ENCODE results near the gene C19orf85. TPM values are rescaled to one million over a fixed set of nuclear protein-coding genes. Genes with fewer than 3 reads are reported as not detected.
A peak's percentile ranks its signal among the peaks of the same experiment; 100 is the strongest.

The C19orf85 gene
- total RNA-seq, 1 donor from 2014 or later = not detected

- H3K4me1 Mint-ChIP-seq = peaks cover 15% of the 10 kb centered on the region
- H3K36me3 Mint-ChIP-seq (ENCODE audit: low read depth) = peaks cover 4% of the 10 kb centered on the region
- H3K27me3 Mint-ChIP-seq (ENCODE audit: low read depth) = peaks cover 88% of the 10 kb centered on the region
- no peak overlapping the region for H3K4me3 Mint-ChIP-seq
- DNase-seq (ENCODE audit: low read depth, low spot score) = peak; percentile 58
- H3K27ac Mint-ChIP-seq (ENCODE audit: unreplicated experiment) = no peak overlapping the region
- TF ChIP-seq CTCF (conservative IDR thresholded peaks at IDR 0.05) = no peak
- H3K9me3 Mint-ChIP-seq = no peaks in the 10 kb centered on the region
These were observed 24.0 kb downstream of the C19orf85 start for GRCh38 chr19:55440411-55441105.

DNA sequence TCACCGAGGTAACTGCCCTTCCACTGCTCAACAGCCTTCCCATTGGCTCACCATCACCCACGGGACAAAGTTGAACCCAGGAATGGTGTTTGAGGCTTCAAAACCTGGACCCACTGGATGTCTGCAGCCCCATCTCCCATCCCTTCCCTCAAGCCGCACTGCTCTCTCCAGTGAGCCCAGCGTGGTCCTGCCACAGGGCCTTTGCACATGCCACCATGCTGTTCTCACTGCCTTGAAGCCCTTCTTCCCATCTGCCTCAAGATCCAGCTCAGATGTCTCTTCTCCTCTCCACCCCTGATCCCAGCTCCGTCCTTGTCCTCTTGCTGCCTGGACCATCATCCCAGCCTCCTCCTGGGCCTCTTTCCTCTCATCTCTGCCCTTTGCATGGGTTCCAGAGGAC, 25.5 kb downstream of the C19orf85 start:
- Mint-ChIP-seq H3K27me3 (ENCODE audit: low read depth) (peaks cover 73% of the 10 kb centered on the region), H3K9me3 (no peaks in the 10 kb centered on the region), H3K36me3 (ENCODE audit: low read depth) (peaks cover 4% of the 10 kb centered on the region), H3K4me1 (peaks cover 15% of the 10 kb centered on the region), H3K4me3 (no peak overlapping the region), H3K27ac (ENCODE audit: unreplicated experiment) (no peak overlapping the region)
- no peak for DNase-seq (ENCODE audit: low read depth, low spot score)
- no peak for TF ChIP-seq CTCF (conservative IDR thresholded peaks at IDR 0.05)

- TF ChIP-seq CTCF (conservative IDR thresholded peaks at IDR 0.05) = no peak
- H3K4me1 Mint-ChIP-seq = peaks cover 15% of the 10 kb centered on the region
- H3K36me3 Mint-ChIP-seq (ENCODE audit: low read depth) = peaks cover 4% of the 10 kb centered on the region
- H3K27ac Mint-ChIP-seq (ENCODE audit: unreplicated experiment) = no peak overlapping the region
- no peaks in the 10 kb centered on the region for H3K9me3 Mint-ChIP-seq
- DNase-seq (ENCODE audit: low read depth, low spot score) = peak; percentile 65
- H3K4me3 Mint-ChIP-seq = no peak overlapping the region
- peaks cover 57% of the 10 kb centered on the region for H3K27me3 Mint-ChIP-seq (ENCODE audit: low read depth)
These were observed 27.1 kb downstream of the C19orf85 start for GRCh38 chr19:55437410-55437809.

- no peak for TF ChIP-seq CTCF (conservative IDR thresholded peaks at IDR 0.05)
- H3K36me3 Mint-ChIP-seq (ENCODE audit: low read depth) = peaks cover 4% of the 10 kb centered on the region
- H3K27ac Mint-ChIP-seq (ENCODE audit: unreplicated experiment) = no peak overlapping the region
- no peak overlapping the region for H3K4me3 Mint-ChIP-seq
- no peaks in the 10 kb centered on the region for H3K9me3 Mint-ChIP-seq
- no peak for DNase-seq (ENCODE audit: low read depth, low spot score)
- peaks cover 15% of the 10 kb centered on the region for H3K4me1 Mint-ChIP-seq
- peaks cover 53% of the 10 kb centered on the region for H3K27me3 Mint-ChIP-seq (ENCODE audit: low read depth)
These were observed 27.7 kb downstream of the C19orf85 start for GRCh38 chr19:55436847-55437246.

DNA sequence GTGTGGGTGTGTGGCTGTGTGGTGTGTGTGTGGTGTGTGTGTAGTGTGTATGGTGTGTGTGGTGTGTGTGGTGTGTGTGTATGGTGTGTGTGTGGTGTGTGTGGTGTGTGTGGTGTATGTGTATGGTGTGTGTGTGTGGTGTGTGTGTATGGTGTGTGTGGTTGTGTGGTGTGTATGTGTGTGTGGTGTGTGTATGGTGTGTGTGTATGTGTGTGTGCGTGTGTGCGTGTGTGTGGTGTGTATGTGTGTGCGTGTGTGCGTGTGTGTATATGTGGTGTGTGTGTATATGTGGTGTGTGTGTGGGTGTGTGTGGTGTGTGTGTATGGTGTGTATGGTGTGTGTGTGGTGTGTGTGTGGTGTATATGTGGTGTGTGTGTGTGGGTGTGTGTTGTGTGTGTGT, 29.5 kb downstream of the C19orf85 start:
- Mint-ChIP-seq H3K27ac (ENCODE audit: unreplicated experiment) (no peak overlapping the region), H3K9me3 (peaks cover 6% of the 10 kb centered on the region), H3K4me3 (no peak overlapping the region), H3K27me3 (ENCODE audit: low read depth) (peaks cover 36% of the 10 kb centered on the region), H3K36me3 (ENCODE audit: low read depth) (no peaks in the 10 kb centered on the region), H3K4me1 (peaks cover 5% of the 10 kb centered on the region)
- no peak for DNase-seq (ENCODE audit: low read depth, low spot score)
- TF ChIP-seq CTCF (conservative IDR thresholded peaks at IDR 0.05) = no peak

Data from neural crest cell (in vitro differentiated cells).